ENCODE measurements around the gene NELL1.

GRCh38 chr11:21475276-21475675 is 805.9 kb downstream of the NELL1 start:
- no peak for TF ChIP-seq POLR2A (IDR thresholded peaks at IDR 0.05)
- TF ChIP-seq, protein P1, sequence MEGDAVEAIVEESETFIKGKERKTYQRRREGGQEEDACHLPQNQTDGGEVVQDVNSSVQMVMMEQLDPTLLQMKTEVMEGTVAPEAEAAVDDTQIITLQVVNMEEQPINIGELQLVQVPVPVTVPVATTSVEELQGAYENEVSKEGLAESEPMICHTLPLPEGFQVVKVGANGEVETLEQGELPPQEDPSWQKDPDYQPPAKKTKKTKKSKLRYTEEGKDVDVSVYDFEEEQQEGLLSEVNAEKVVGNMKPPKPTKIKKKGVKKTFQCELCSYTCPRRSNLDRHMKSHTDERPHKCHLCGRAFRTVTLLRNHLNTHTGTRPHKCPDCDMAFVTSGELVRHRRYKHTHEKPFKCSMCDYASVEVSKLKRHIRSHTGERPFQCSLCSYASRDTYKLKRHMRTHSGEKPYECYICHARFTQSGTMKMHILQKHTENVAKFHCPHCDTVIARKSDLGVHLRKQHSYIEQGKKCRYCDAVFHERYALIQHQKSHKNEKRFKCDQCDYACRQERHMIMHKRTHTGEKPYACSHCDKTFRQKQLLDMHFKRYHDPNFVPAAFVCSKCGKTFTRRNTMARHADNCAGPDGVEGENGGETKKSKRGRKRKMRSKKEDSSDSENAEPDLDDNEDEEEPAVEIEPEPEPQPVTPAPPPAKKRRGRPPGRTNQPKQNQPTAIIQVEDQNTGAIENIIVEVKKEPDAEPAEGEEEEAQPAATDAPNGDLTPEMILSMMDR (IDR thresholded peaks at IDR 0.05) = no peak

Data from prostate gland (tissue), 2 donors.